Naive thymus-derived CD4-positive, alpha-beta T cell (primary cell): ENCODE results near the gene TEX19. TPM values are rescaled to one million over a fixed set of nuclear protein-coding genes. Genes with fewer than 3 reads are reported as not detected.
"Not testable (repeated sequence)": the region's sequence is repeated elsewhere in the genome, so short reads cannot be mapped to it uniquely, and the experiment has no call there.

Experiments used
- ATAC-seq: fragments of 150-1000 bp; cut with Tn5 transposase; 2 replicates; pipeline ENCODE4 v1.10.0; 2021; ENCODE audit warnings: mild to moderate bottlenecking, moderate library complexity
- CTCF ChIA-PET: fragments of 350-600 bp; sonication (Branson Sonifier 250); formaldehyde crosslinking; loops from one replicate; lab custom pipeline; 2021; ENCODE audit warnings: antibody characterized with exemption; lab: Charles Lee
- POLR2A ChIA-PET: fragments of 350-600 bp; sonication (Branson Sonifier 250); formaldehyde crosslinking; loops from one replicate; lab custom pipeline; 2021; ENCODE audit warnings: antibody characterized with exemption, inconsistent platforms; lab: Charles Lee
- DNase-seq, 9 donors: peaks; one replicate each; pipeline versions ENCODE4 v3.0.0 to v3.0.0-alpha.2; 2020 to 2022; ENCODE audit warnings: mixed read lengths in 1 of 9
- H3K27ac ChIP-seq: one replicate; pipeline ENCODE4 v1.7.0; 2013; ENCODE audit warnings: mild to moderate bottlenecking, low read depth, low read length, moderate library complexity
- H3K27me3 ChIP-seq, 2 donors: one replicate each; pipeline ENCODE4 v1.7.0; 2013; ENCODE audit warnings: low read length in 2 of 2, mild to moderate bottlenecking in 2 of 2, moderate library complexity in 2 of 2; ENCODE audit not compliant: control insufficient read depth in 2 of 2, insufficient read depth in 2 of 2
- H3K36me3 ChIP-seq, 3 experiments: 1 replicate in 2 of 3; 2 replicates in 1 of 3; pipeline ENCODE4 v1.7.0; 2013; ENCODE audit warnings: low read length in 3 of 3, mild to moderate bottlenecking in 3 of 3, moderate library complexity in 1 of 3; ENCODE audit not compliant: insufficient read depth in 3 of 3, control insufficient read depth in 2 of 3
- H3K4me1 ChIP-seq, 2 donors: one replicate each; pipeline ENCODE4 v1.7.0; 2013; ENCODE audit warnings: low read length in 2 of 2, mild to moderate bottlenecking in 2 of 2, moderate library complexity in 1 of 2; ENCODE audit not compliant: control insufficient read depth in 2 of 2, insufficient read depth in 2 of 2
- H3K4me3 ChIP-seq: 2 replicates; pipeline ENCODE4 v1.7.0; 2013; ENCODE audit warnings: mild to moderate bottlenecking, low read length
- H3K9me3 ChIP-seq, 3 experiments: 1 replicate in 2 of 3; 2 replicates in 1 of 3; pipeline ENCODE4 v1.7.0; 2013; ENCODE audit warnings: low read length in 3 of 3; ENCODE audit not compliant: control insufficient read depth in 2 of 3
- H3K27ac Mint-ChIP-seq, 9 donors: one replicate each; pipeline ENCODE4 v1.8.0; 2020 to 2022; ENCODE audit warnings: mixed read lengths in 9 of 9, mild to moderate bottlenecking in 8 of 9, moderate library complexity in 5 of 9, inconsistent platforms in 2 of 9
- H3K27me3 Mint-ChIP-seq, 5 donors: one replicate each; pipeline ENCODE4 v1.8.0; 2021 to 2022; ENCODE audit warnings: mixed read lengths in 5 of 5, mild to moderate bottlenecking in 1 of 5
- H3K36me3 Mint-ChIP-seq, 5 donors: one replicate each; pipeline ENCODE4 v1.8.0; 2020 to 2022; ENCODE audit warnings: mixed read lengths in 5 of 5, mild to moderate bottlenecking in 3 of 5, inconsistent platforms in 1 of 5
- H3K4me1 Mint-ChIP-seq, 7 donors: one replicate each; pipeline ENCODE4 v1.8.0; 2020 to 2022; ENCODE audit warnings: mixed read lengths in 7 of 7, mild to moderate bottlenecking in 3 of 7, inconsistent platforms in 1 of 7
- H3K4me3 Mint-ChIP-seq, 10 donors: one replicate each; pipeline ENCODE4 v1.8.0; 2020 to 2022; ENCODE audit warnings: mild to moderate bottlenecking in 10 of 10, mixed read lengths in 10 of 10, moderate library complexity in 6 of 10, inconsistent platforms in 2 of 10
- H3K9me3 Mint-ChIP-seq, 11 donors: one replicate each; pipeline ENCODE4 v1.8.0; 2020 to 2022; ENCODE audit warnings: mixed read lengths in 11 of 11, mild to moderate bottlenecking in 4 of 11, inconsistent platforms in 1 of 11, moderate library complexity in 1 of 11
- intact Hi-C, 2 donors: fragments of 100-400 bp; cut with micrococcal nuclease; formaldehyde crosslinking; loops; one replicate each; pipeline ENCODE4 v1.15.1; 2023
- polyA plus RNA-seq, 2 donors: library from polyadenylated mRNA; unstranded; fragments of 300-500 nt; fragmentation: Illumina TruSeq; gene quantifications; one replicate each; pipeline ENCODE4 v1.2.3, GENCODE V29; 2021
- total RNA-seq, 6 experiments: library from RNA in 5 of 6; stranded (reverse) in 5 of 6; gene quantifications; 1 replicate in 5 of 6; 2 replicates in 1 of 6; pipeline ENCODE4 v1.2.3 and lab custom pipeline; 2021 to 2026

The TEX19 gene
- total and polyA plus RNA-seq, 7 experiments from 2014 or later = not detected

DNA sequence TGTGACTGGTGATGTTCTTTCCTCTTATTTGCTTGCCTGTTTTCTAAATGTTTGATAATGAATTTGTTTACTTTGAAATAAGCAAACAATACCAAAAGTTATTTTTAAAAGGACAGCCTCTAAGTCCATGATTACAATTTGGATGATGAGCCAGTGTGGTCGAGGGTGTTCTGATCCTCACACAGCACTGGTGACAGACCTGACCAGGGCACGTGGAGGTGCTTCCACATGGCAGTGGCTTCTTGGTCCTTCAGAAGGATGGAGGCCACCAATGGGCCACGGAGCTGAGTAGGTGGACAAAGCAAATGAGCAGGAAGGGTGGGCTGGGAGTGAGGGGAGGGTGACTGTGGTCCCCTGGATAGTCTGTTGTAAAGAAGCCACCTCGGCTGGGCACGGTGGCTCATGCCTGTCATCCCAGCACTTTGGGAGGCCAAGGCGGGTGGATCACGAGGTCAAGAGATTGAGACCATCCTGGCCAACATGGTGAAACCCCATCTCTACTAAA is 4.2 kb upstream of the TEX19 start:
- Mint-ChIP-seq H3K4me1 (peaks cover 8 to 14% (median 9%) of the 10 kb centered on the region in 7 donors), H3K4me3 (no peak overlapping the region), H3K36me3 (no peaks in the 10 kb centered on the region), H3K27me3 (peaks cover 5 to 21% (median 13%) of the 10 kb centered on the region in 5 donors), H3K27ac (no peak overlapping the region), H3K9me3 (no peaks in the 10 kb centered on the region)
- Histone ChIP-seq H3K27ac (no peak overlapping the region), H3K9me3 (no peaks in the 10 kb centered on the region), H3K4me3 (no peak overlapping the region), H3K36me3 (no peaks in the 10 kb centered on the region), H3K4me1 (no peaks in the 10 kb centered on the region), H3K27me3 (no peaks in the 10 kb centered on the region)
- ChIA-PET POLR2A (no interaction called here), CTCF (no interaction called here)
- intact Hi-C loops = loop anchor here in 1 of 2 donors (5.0 kb wide), 1 partner anchor 412 kb away; no protein-coding TSS in a partner anchor
- ATAC-seq (no peak), DNase-seq (peak in 1 of 9 donors; percentile 1)

- Histone ChIP-seq H3K4me1 (no peaks in the 10 kb centered on the region), H3K27me3 (no peaks in the 10 kb centered on the region), H3K27ac (no peak overlapping the region), H3K9me3 (no peaks in the 10 kb centered on the region), H3K4me3 (no peak overlapping the region), H3K36me3 (no peaks in the 10 kb centered on the region)
- ATAC-seq = no peak
- Mint-ChIP-seq H3K9me3 (no peaks in the 10 kb centered on the region), H3K4me3 (no peak overlapping the region), H3K36me3 (no peaks in the 10 kb centered on the region), H3K27me3 (peaks cover 5 to 21% (median 13%) of the 10 kb centered on the region in 5 donors), H3K27ac (no peak overlapping the region), H3K4me1 (peaks cover 8 to 14% (median 9%) of the 10 kb centered on the region in 7 donors)
- no peak for DNase-seq
- ChIA-PET POLR2A (no interaction called here), CTCF (no interaction called here)
- intact Hi-C loops = no loop called here
Measured at GRCh38 chr17:82355770-82356427, 3.1 kb upstream of the TEX19 start.

DNA sequence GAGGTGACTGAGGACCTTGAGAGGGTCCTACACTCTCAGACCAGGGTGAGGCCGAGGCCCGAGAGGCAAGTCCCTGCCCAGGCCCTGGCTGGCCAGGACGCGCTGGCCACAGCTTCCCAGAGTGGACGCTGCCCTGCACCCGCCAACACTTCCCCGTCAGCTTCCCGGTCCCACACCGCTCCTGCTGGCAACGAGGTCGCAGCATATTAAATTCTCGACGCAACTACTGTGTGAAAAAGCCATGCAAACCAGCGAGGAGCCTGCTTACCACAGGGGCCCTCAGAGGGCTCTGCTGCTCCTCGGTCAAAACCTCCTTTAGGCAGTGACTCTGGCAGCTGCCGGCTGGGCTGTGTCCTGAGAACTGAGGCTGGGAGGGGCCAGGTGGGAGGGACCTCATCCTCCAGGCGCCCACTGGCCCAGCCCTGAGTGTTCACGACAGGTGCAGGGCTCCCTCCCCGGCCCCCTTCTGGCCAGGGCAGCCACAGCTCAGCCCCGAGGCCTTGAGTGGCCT is 2.1 kb upstream of the TEX19 start:
- intact Hi-C loops = no loop called here
- ATAC-seq (no peak), DNase-seq (no peak)
- no peak overlapping the region for H3K4me3 ChIP-seq
- no peaks in the 10 kb centered on the region for H3K36me3 ChIP-seq
- POLR2A ChIA-PET = interaction anchor here (0.6 to 1.4 kb wide), 2 partner anchors 9 to 383 kb away, joined by 3 read pairs; no protein-coding TSS in a partner anchor
- Mint-ChIP-seq H3K36me3 (no peaks in the 10 kb centered on the region), H3K27me3 (peaks cover 5 to 22% (median 13%) of the 10 kb centered on the region in 5 donors), H3K4me1 (peaks cover 7 to 10% (median 8%) of the 10 kb centered on the region in 7 donors), H3K4me3 (no peak overlapping the region), H3K9me3 (no peaks in the 10 kb centered on the region), H3K27ac (no peak overlapping the region)
- H3K4me1 ChIP-seq = no peaks in the 10 kb centered on the region
- CTCF ChIA-PET = interaction anchor here (0.6 kb wide), 1 partner anchor 131 kb away, joined by 13 read pairs; no protein-coding TSS in a partner anchor
- H3K27ac ChIP-seq = no peak overlapping the region
- no peaks in the 10 kb centered on the region for H3K9me3 ChIP-seq
- H3K27me3 ChIP-seq = no peaks in the 10 kb centered on the region

- no peak overlapping the region for H3K4me3 ChIP-seq
- ATAC-seq = no peak
- H3K4me1 ChIP-seq = no peaks in the 10 kb centered on the region
- Mint-ChIP-seq H3K4me3 (no peak overlapping the region), H3K27ac (no peak overlapping the region), H3K36me3 (no peaks in the 10 kb centered on the region), H3K27me3 (peaks cover 5 to 24% (median 13%) of the 10 kb centered on the region in 5 donors), H3K4me1 (peaks cover 6 to 10% (median 8%) of the 10 kb centered on the region in 7 donors), H3K9me3 (no peaks in the 10 kb centered on the region)
- no peaks in the 10 kb centered on the region for H3K36me3 ChIP-seq
- no peak for DNase-seq
- intact Hi-C loops = no loop called here
- no peaks in the 10 kb centered on the region for H3K27me3 ChIP-seq
- H3K27ac ChIP-seq = no peak overlapping the region
- ChIA-PET CTCF (interaction anchor here (0.6 kb wide), 1 partner anchor 131 kb away, joined by 13 read pairs; no protein-coding TSS in a partner anchor), POLR2A (interaction anchor here (0.6 to 1.4 kb wide), 2 partner anchors 9 to 383 kb away, joined by 3 read pairs; no protein-coding TSS in a partner anchor)
- no peaks in the 10 kb centered on the region for H3K9me3 ChIP-seq
Measured at GRCh38 chr17:82357394-82357793, 1.7 kb upstream of the TEX19 start.

DNA sequence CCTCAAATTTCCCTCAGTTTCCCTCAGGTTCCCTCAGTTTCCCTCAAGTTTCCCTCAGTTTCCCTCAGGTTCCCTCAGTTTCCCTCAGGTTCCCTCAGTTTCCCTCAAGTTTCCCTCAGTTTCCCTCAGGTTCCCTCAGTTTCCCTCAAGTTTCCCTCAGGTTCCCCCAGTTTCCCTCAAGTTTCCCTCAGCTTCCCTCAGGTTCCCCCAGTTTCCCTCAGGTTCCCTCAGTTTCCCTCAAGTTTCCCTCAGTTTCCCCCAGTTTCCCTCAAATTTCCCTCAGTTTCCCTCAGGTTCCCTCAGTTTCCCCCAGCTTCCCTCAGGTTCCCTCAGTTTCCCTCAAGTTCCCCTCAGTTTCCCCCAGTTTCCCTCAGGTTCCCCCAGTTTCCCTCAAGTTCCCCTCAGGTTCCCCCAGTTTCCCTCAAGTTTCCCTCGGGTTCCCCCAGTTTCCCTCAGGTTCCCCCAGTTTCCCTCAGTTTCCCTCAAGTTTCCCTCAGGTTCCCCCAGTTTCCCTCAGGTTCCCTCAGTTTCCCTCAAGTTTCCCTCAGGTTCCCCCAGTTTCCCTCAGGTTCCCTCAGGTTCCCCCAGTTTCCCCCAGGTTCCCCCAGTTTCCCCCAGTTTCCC is 516 bp downstream of the TEX19 start:
- H3K27me3 Mint-ChIP-seq = peaks cover 5 to 26% (median 13%) of the 10 kb centered on the region in 5 donors
- H3K27ac Mint-ChIP-seq, CTCF ChIA-PET, H3K9me3 ChIP-seq, ATAC-seq, H3K4me3 Mint-ChIP-seq, intact Hi-C loops, H3K36me3 Mint-ChIP-seq, H3K36me3 ChIP-seq, H3K4me1 ChIP-seq, DNase-seq, H3K27me3 ChIP-seq, H3K9me3 Mint-ChIP-seq, H3K4me3 ChIP-seq, H3K27ac ChIP-seq: not testable (repeated sequence)
- peaks cover 6 to 10% (median 8%) of the 10 kb centered on the region in 7 donors for H3K4me1 Mint-ChIP-seq
- POLR2A ChIA-PET = interaction anchor here (0.6 to 0.7 kb wide), 3 partner anchors 47 to 1057 kb away, joined by 3 to 5 read pairs (median 5); no protein-coding TSS in a partner anchor

DNA sequence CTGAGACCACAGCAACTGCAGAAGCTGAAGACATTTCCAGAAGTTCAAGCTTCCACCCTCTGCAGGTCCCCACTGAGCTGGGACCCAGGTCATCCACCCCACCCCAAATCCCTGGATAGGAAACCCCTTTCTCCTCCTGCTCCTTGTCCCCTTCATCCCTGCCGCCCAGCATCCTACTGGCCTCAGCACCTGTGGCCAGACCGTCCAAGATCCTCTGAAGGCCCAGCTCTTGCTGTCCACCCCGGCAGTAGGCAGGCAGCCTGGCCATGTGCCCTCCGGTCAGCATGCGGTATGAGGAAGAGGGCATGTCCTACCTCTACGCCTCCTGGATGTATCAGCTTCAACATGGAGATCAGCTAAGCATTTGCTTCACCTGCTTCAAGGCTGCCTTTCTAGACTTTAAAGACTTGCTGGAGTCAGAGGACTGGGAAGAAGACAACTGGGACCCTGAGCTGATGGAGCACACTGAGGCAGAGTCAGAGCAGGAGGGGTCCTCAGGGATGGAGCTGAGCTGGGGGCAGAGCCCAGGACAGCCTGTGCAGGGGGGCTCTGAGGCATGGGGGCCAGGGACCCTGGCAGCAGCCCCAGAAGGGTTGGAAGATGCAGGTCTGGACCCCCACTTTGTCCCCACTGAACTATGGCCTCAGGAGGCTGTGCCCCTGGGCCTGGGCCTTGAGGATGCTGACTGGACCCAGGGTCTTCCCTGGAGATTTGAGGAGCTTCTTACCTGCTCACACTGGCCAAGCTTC is 3.0 kb downstream of the TEX19 start:
- Histone ChIP-seq H3K9me3 (no peaks in the 10 kb centered on the region), H3K27me3 (no peaks in the 10 kb centered on the region), H3K4me3 (no peak overlapping the region), H3K4me1 (no peaks in the 10 kb centered on the region), H3K36me3 (no peaks in the 10 kb centered on the region), H3K27ac (no peak overlapping the region)
- CTCF ChIA-PET = no interaction called here
- H3K27me3 Mint-ChIP-seq = peaks cover 5 to 33% (median 13%) of the 10 kb centered on the region in 5 donors
- H3K36me3 Mint-ChIP-seq = no peaks in the 10 kb centered on the region
- peaks cover 6 to 10% (median 8%) of the 10 kb centered on the region in 7 donors for H3K4me1 Mint-ChIP-seq
- H3K9me3 Mint-ChIP-seq = no peaks in the 10 kb centered on the region
- no peak overlapping the region for H3K27ac Mint-ChIP-seq
- intact Hi-C loops = no loop called here
- DNase-seq (no peak), ATAC-seq (no peak)
- H3K4me3 Mint-ChIP-seq = no peak overlapping the region
- POLR2A ChIA-PET = no interaction called here
